Measurements from ENCODE around the gene TRAK1.

Gene TRAK1

DNA sequence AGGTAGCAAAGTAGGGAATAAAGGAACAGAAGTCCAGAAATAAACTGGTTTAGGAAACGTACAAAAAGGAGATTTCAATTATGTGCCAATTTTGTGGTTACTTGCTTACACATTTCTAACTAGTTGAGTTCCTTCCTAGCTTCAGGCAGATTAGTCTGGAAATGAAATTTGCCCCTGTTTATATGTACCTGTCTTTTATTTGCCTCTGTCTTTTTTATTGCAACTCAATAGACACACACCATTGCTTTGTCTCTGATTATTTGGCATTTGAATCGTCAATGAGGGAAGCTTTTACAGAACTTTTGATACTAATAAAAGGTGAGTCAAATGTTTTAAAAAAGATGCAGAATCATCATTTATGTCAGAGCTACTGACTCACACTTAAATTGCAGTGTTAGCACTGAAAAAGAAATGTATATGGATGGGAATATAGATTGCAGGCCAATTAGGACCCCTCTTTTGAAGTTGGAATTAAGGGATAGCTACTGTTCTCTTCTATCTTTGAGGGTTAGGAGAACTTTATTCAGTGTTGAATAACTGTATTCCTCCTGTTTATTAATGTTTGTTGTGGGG, 60.5 kb downstream of the TRAK1 start:
- DNase-seq (ENCODE audit: low read depth in 2 of 2) = no peak

DNA sequence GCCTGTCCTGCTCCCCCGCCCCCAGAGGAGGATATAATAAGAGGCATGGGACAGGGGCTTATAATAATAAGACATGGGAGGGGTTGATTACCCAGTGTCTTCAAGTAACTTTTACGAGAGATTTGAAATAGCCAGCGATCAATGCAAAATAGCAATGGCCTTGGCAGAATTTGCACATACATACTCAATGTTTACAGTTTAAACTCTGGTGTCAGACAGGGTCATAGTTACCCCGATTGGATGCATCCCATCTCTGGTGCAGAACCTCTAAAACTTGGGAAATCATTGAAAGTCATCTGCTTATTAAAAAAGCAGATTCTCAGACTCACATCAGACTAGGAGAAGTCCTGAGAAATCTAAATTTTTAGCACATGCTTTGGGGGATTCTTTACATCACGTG, 61.0 kb downstream of the TRAK1 start:
- DNase-seq (ENCODE audit: low read depth in 2 of 2) = no peak

GRCh38 chr3:42153039-42153438, 61.9 kb downstream of the TRAK1 start:
- no peak for DNase-seq (ENCODE audit: low read depth in 2 of 2)

DNA sequence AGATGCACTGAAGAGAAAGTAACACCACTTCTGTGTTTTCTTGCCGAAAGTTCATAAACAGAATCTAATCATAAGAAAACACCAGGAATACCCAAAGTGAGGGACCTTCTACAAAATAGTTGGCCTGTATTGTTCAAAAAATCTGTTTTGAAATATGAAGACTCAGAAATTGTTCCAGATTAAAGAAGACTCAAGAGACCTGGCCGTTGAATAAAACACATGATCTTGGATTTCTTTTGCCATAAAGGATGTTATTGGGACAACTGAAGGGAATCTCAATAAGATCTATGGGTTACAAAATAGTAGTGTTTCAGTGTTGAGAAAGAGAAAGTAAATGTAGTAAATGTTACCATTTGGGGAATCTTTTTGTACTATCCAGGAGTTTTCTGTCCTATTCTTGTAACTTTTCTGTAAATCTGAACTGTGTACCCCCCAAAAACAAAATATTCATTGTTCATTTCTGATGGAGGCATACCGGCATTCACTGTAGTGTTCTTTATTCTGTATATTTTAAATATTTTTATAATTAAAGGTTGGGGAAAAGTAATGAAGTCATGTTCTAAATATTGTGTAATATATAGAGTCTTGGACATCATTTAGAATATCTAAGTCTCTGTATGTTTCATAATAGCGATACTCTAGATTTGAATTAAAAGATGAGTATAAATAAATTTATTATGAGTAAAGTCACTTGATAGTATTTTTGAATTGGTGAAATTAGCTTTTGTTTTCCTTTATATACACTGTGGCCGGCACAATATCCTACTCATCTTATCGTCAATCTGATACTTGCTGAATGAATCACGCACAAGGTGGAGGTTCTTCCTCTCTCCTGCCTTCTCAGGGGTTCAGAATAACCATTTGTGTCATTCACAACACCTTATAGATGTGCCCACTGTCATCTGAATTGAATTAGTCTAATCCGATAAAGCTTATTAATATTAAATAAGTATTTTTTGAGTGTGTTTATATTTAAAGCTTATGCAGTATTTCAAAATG, 66.7 kb downstream of the TRAK1 start:
- DNase-seq (ENCODE audit: low read depth in 2 of 2) = no peak

DNA sequence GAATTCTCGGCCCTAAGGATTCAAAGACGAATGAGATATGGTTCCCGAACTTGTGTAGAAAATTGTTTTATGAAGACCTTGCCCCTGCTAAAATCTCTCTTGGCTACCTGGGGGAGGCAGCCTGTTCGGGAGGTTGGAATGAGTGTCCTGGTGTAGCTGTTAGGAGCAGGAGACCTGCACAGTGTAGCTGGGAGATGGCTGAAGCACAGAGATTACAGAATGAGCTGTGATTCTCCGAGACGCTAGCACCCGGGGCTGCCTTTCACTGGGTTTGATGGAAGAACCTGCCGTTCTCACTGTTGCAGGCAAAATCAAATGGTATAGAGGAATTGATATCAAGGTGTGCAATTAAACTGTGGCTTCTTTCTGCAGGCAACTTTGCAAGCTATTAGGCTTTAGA, 68.0 kb downstream of the TRAK1 start:
- no peak for DNase-seq (ENCODE audit: low read depth in 2 of 2)

- no peak for DNase-seq (ENCODE audit: low read depth in 2 of 2)
Observed at GRCh38 chr3:42159706-42160472, 68.7 kb downstream of the TRAK1 start.

DNA sequence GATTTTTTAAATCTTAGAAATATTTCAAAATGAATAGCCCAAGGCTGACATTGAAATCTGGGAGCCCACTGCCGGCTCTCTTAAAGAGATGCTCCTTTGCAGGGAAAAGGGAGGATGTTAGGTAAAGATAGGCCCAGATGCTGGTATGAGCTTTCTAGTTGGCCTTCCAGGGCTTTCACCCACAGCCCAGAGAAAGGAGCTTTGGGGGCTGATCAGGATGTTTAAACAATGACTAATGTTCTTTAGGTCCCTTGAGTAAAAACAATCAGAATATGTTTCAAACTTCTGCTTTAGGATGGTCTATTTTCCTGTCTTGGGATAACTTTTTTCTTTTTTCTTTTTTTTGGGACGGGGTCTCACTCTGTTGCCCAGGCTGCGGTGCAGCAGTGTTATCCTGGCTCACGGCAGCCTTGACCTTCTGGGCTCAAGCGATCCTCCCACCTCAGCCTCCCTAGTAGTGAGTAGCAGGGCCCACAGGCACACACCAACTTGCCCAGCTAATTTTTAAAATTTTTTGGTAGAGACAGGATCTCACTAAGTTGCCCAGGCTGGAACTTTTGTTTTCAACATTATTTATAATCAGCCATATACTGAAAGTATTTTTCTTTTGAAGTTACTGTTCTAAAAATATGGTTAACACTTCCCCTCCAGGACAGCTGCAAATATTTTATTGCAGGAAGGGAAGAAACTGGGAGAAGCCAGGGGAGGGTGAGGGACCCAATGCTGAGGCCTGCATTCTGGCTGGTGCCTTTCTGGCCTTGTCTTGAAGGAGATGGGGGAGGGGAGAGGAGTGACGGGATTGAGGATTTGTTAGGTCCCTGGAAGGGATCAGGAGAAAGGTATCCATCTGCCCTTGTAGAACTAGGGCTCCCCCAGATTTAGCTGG, 70.1 kb downstream of the TRAK1 start:
- no peak for DNase-seq (ENCODE audit: low read depth in 2 of 2)

- DNase-seq (ENCODE audit: low read depth in 2 of 2) = no peak
Observed at GRCh38 chr3:42162462-42162861, 71.3 kb downstream of the TRAK1 start.

DNA sequence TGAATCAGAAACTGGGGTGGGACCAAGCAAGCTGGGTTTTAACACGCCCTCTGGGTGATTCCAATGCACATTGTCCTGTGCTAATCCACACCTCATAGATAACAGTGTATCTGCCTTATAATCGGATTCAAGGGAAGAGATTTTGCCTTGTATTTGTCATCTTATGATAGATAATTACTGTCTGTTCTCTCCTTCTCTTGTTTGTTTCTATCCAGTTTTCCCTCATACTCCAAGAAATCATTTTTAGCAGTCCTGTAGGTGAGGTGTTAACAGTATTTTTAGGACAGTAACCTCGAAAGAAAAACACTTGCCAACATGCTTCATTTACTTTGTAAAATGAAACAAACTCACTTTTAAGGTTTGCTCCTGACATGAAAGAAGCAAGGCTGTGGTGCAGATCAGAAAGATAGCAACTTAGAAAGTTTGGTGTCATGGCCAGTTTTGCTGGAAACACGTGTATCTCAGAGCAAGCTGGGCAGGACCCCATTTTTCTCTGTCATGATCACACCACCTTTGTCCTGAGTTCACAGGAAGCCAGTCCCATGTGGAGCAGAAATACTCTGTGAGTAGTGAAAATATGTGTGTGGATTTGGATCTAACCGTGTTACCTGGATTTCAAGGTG, 72.6 kb downstream of the TRAK1 start:
- no peak for DNase-seq (ENCODE audit: low read depth in 2 of 2)

- no peak for DNase-seq (ENCODE audit: low read depth in 2 of 2)
Observed at GRCh38 chr3:42164656-42165055, 73.5 kb downstream of the TRAK1 start.

GRCh38 chr3:42165211-42165610, 74.1 kb downstream of the TRAK1 start:
- DNase-seq (ENCODE audit: low read depth in 2 of 2) = no peak

DNA sequence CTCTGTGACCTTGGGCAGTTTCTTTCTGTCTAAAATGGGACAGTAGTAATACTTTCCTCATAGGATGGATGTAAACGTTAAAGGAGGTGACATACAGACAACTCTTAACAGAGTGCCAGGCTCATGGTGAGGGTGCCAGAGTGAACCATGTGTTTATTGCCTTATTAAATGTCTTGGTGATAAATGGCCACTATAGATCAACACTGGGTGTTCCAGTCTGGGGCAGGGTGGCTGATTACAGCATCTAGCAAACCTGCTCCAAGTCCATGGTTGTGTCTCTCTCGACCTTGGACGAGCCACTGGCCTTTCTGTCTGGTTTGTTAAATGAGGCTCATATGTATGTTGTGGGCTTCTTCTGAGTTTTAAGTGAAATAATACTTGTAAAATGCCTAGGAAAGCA, 75.1 kb downstream of the TRAK1 start:
- no peak for DNase-seq (ENCODE audit: low read depth in 2 of 2)

DNA sequence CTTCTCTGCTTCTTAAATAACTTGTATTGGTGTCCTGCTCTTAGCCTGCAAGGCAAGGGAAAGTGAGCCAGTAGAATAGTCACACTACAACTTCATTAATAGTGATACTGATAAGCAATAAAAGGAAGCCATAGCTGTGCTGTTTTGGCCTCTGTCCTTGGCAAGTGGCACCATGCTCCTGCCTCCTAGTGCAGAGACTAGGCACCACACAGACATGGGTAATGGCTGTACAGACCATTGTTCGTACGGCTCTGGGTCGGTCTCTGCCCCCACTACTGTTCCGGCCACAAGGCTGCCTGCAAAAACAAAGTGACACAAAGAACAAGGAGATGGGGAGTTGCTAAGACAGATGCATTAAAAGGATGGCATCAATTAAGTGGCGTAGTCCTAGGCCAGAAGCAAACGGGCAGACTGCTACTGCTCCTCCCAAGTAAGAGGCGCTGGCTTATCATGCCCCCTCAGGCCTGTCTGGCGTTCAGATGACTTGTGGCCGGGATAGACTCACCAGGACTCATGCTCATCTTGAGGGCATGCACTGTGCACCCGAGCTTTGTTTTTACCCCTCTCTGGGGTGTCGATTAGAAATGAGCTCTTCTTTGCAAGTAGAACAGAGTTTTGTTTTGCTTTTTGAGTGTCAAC, 75.6 kb downstream of the TRAK1 start:
- DNase-seq (ENCODE audit: low read depth in 2 of 2) = no peak

DNA sequence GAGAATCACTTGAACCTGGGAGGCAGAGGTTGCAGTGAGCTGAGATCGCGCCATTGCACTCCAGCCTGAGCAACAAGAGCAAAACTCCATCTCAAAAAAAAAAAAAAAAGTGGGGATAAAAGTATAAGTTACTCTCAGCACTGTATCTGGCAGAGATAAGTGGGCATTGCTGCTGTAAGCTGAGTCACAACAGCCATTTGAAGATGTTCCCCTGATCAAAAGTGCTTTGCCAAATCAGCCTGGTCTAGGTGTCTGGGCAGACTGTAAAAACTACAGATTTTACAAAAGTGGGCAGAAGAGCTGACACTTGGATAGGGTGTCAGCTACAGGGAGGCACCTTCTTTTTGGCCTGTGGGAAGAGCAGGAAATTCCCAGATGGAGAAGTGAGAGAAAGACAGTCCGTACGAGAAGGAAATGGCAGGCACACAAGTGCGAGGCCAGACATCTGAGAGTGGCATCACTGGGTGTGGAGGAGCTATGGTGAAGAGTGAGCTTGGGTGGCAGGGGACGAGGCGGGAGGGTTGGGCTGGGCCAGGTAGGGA, 78.5 kb downstream of the TRAK1 start:
- DNase-seq (ENCODE audit: low read depth in 2 of 2) = no peak

- no peak for DNase-seq (ENCODE audit: low read depth in 2 of 2)
Observed at GRCh38 chr3:42172047-42172654, 81.0 kb downstream of the TRAK1 start.

GRCh38 chr3:42173307-42173706, 82.2 kb downstream of the TRAK1 start:
- no peak for DNase-seq (ENCODE audit: low read depth in 2 of 2)

GRCh38 chr3:42174679-42175385, 83.7 kb downstream of the TRAK1 start:
- no peak for DNase-seq (ENCODE audit: low read depth in 2 of 2)

DNA sequence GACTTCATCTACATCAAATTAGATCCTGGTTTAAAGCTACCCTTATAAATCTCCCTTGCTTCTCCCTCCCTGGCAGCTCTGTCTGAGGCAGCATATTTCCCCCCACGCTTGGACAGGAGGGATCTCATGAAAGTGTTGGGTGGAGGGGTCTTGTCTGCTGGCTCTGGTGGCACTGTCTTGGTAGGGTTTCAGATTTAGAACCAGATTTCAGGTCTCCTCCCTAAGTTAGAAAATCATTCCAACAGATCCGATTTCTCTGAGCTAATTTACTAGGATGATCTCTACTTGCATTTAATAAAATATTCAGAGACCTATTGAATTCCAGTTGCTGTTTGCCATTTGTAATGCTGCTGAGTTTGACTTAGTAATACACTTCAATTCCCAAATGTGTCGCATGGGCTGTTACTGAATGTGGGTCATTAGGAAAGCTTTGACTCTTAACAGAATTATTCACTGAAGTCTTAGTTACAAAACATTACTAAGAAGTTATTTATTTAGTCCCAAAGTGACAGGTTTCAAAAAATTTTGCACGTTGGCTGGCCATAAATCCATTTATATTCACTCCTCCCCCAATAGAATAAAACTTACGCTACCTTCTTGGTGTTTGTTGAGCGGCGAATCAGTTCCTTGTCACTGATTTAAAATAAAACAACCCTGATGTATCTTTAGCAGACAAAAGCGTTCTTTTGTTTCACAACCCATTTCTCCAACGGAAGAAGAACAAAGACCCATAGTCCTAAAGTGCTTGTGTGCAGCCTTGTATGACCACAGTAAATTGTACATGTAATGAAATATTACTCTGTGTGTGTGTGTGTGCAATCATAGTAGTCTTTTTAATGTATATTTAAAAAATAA, 84.5 kb downstream of the TRAK1 start:
- no peak for DNase-seq (ENCODE audit: low read depth in 2 of 2)
